ENCODE measurements around the gene HLA-DPA1.

Gene HLA-DPA1

DNA sequence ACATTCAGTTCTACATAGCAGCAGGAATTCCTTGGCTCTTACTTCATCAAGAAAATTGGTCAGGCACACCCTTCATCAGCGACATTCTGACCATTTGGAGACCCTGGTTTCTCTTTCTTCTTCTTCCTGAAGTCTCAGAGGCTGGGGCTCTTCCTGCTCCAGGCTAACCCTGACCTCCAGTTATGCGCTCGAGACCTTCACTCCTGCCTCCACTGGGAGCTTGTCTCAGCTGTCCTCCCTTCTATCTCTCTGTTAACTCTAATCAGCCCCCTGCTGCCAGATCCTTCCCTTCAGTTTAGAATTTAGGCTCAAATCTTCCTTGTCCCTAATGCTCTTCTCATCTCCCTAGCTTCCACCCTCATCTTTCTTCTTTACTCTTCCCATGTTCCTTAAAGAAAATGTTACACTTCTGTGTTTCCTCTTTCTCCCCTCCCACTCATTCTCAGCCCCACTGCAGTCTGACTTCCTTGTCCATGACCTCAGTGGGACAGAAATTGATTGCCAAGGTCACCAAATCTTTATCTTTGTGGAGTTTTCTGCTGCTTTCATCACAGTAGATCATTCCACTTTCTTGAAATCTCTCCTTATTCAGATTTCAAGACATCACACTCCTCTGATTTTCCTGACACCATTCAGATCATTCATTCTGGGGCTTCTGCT is 55.6 kb downstream of the HLA-DPA1 start:
- TF ChIP-seq, protein P1, sequence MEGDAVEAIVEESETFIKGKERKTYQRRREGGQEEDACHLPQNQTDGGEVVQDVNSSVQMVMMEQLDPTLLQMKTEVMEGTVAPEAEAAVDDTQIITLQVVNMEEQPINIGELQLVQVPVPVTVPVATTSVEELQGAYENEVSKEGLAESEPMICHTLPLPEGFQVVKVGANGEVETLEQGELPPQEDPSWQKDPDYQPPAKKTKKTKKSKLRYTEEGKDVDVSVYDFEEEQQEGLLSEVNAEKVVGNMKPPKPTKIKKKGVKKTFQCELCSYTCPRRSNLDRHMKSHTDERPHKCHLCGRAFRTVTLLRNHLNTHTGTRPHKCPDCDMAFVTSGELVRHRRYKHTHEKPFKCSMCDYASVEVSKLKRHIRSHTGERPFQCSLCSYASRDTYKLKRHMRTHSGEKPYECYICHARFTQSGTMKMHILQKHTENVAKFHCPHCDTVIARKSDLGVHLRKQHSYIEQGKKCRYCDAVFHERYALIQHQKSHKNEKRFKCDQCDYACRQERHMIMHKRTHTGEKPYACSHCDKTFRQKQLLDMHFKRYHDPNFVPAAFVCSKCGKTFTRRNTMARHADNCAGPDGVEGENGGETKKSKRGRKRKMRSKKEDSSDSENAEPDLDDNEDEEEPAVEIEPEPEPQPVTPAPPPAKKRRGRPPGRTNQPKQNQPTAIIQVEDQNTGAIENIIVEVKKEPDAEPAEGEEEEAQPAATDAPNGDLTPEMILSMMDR (IDR thresholded peaks at IDR 0.05): no peak
- TF ChIP-seq ZFX (IDR thresholded peaks at IDR 0.05; ENCODE audit: borderline replicate concordance): no peak
- H3K27ac ChIP-seq: no peak overlapping the region

- H3K27ac ChIP-seq: no peak overlapping the region
- TF ChIP-seq, protein P1 (IDR thresholded peaks at IDR 0.05): no peak
- no peak for TF ChIP-seq ZFX (IDR thresholded peaks at IDR 0.05; ENCODE audit: borderline replicate concordance)
Measured at GRCh38 chr6:33017018-33017417, 56.4 kb downstream of the HLA-DPA1 start.

DNA sequence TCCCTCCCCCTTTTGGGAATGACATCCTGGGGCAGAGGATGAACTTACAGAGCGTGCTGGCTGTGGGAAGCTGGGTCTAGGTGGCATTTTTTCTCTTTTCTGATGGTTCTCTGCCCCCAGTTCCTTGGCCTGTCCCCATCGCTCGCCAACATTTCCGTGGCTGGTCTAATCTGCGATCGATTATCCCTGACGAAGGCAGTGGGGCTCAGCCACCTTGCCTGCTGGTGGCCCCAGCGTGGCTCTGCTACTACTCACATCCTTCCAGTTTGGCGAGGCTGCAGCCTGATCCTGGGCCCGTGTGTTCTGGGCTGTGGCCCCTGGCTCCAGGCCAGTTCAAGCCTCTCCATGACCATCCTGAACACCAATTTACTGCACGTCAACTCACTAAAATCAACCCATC is 57.7 kb downstream of the HLA-DPA1 start:
- H3K27ac ChIP-seq: no peak overlapping the region
- no peak for TF ChIP-seq ZFX (IDR thresholded peaks at IDR 0.05; ENCODE audit: borderline replicate concordance)

DNA sequence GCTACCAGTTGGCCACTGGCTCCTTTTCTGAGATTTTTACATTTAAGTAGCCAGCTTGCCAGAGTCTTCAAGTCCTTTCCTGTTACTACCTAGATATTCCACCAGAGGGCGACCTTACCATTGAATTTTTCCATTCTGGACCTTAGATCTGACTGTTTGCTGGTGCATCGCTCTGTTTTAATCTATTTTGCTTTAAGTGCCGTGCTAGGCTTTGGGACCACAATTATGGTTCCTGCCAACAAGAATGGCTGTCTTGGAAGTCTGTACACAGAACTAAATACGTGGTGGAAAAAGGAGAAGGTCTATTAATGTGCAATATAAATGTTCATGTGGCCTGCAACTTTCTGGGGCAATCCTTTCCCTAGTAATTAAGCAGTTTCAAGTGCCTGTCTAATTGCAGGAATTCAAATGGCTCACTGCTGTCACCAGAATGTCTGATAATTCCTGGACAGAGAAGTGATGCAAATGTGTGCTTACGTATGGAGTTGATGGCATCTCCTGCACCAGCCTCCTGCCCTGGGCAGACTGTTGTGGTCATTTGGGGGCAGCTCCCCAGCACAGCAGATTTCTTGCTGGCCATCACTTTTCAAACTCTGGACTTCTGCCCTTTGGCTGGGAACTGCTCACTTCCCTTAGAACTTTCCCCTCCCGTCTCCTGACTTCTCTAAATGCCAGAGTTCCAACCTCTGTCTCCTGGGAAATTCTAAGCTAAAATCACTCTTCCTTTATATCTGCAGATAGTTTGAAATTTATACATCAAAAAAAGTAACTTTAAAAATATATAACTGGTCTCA is 58.4 kb downstream of the HLA-DPA1 start:
- no peak overlapping the region for H3K27ac ChIP-seq
- TF ChIP-seq, protein P1 (IDR thresholded peaks at IDR 0.05): peak; percentile 82
- TF ChIP-seq ZFX (IDR thresholded peaks at IDR 0.05; ENCODE audit: borderline replicate concordance): no peak
